Ishikawa (cell line): Measurements from ENCODE around the gene NOP58.

ENCODE experiments used
- CEBPB ChIP-seq: IDR thresholded peaks from 2 replicates; pipeline ENCODE4 v1.6.1; 2012
- CREB1 ChIP-seq: IDR thresholded peaks from 2 replicates; pipeline ENCODE4 v1.6.1; 2012; ENCODE audit warnings: low read depth
- EGR1 ChIP-seq: IDR thresholded peaks from 2 replicates; pipeline ENCODE4 v1.6.1; 2012
- EP300 ChIP-seq: IDR thresholded peaks from 2 replicates; pipeline ENCODE4 v1.6.1; 2012; ENCODE audit warnings: borderline replicate concordance
- FOXM1 ChIP-seq: IDR thresholded peaks from 2 replicates; pipeline ENCODE4 v1.6.1; 2012; ENCODE audit warnings: low read depth, borderline replicate concordance
- NFIC ChIP-seq: IDR thresholded peaks from 2 replicates; pipeline ENCODE4 v1.6.1; 2012
- RAD21 ChIP-seq: IDR thresholded peaks from 2 replicates; pipeline ENCODE4 v1.6.1; 2012; ENCODE audit warnings: low read depth
- TAF1 ChIP-seq: IDR thresholded peaks from 2 replicates; pipeline ENCODE4 v1.6.1; 2012; ENCODE audit warnings: low read depth, mild to moderate bottlenecking
- TCF12 ChIP-seq: IDR thresholded peaks from 2 replicates; pipeline ENCODE4 v1.6.1; 2012; ENCODE audit warnings: low read depth
- TEAD4 ChIP-seq: IDR thresholded peaks from 2 replicates; pipeline ENCODE4 v1.6.1; 2012
- YY1 ChIP-seq: IDR thresholded peaks from 2 replicates; pipeline ENCODE4 v1.6.1; 2012; ENCODE audit warnings: low read depth
- ZBTB7A ChIP-seq: IDR thresholded peaks from 2 replicates; pipeline ENCODE4 v1.6.1; 2012; ENCODE audit warnings: low read depth
- TF ChIP-seq, protein P1 (sequence below): IDR thresholded peaks from 2 replicates; pipeline ENCODE4 v1.6.1; 2012
- TF ChIP-seq, protein P2 (sequence below): IDR thresholded peaks from 2 replicates; pipeline ENCODE4 v1.6.1; 2012; ENCODE audit warnings: low read depth, mild to moderate bottlenecking
- TF ChIP-seq, protein P3 (sequence below): IDR thresholded peaks from 2 replicates; pipeline ENCODE4 v1.6.1; 2012

The NOP58 gene

DNA sequence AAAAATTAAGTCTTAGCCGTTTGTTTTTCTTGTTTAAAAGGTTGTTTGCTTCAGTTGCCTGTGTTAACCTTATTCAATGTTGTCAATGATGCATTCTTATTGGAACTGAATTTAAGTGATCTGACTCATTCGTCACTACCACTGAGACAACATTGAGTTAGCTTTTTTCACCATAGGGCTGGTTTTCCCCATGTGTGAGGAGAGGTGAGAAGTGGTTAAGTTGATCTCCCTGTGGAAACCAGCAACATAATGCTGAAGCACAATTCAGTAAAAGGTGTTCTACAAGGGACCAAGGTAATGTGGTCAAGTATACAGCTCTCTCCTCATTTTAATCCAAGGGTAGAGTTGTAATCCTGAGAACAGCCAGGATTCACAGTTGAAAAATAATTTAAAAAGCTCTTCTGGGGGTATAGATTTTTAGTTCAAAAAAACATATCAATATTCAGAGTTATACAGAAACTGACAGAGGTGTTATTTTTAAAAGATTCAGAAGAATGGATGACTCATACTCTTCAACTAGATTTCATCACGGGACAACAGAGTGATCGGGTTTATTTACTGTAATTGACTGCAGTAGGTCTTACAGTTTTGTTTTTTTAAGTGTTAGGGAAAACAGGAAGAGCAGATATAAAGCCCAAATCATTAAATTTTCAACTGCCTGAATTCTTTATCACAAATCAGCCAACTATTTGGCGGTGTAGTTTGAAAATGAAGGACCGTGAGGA is 12.6 kb downstream of the NOP58 start:
- TF ChIP-seq FOXM1 (no peak), NFIC (no peak), CREB1 (no peak), ZBTB7A (no peak), TAF1 (no peak), YY1 (no peak), TEAD4 (no peak), EGR1 (no peak), RAD21 (no peak)
- TF ChIP-seq, protein P1, sequence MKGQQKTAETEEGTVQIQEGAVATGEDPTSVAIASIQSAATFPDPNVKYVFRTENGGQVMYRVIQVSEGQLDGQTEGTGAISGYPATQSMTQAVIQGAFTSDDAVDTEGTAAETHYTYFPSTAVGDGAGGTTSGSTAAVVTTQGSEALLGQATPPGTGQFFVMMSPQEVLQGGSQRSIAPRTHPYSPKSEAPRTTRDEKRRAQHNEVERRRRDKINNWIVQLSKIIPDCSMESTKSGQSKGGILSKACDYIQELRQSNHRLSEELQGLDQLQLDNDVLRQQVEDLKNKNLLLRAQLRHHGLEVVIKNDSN = no peak

DNA sequence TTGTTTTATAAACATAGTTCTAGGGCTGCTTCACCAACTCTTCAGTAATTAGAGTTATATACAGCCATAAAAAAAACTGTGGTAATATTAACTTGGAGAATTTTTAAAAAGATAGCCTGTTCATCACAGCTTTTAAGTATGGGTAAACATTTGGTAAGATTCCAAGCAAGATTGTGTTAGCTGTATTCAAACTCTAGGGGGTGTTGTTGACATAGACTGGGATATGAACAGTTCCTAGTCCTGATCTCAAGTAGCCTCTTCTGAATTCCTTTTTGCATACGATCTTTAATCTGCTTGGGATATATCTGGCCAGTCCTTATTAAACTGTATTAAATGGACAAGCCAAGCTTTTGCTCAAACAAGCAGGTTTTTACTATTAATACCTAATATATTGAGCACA is 13.4 kb downstream of the NOP58 start:
- peak; percentile 49 for TF ChIP-seq RAD21
- TF ChIP-seq, protein P2, sequence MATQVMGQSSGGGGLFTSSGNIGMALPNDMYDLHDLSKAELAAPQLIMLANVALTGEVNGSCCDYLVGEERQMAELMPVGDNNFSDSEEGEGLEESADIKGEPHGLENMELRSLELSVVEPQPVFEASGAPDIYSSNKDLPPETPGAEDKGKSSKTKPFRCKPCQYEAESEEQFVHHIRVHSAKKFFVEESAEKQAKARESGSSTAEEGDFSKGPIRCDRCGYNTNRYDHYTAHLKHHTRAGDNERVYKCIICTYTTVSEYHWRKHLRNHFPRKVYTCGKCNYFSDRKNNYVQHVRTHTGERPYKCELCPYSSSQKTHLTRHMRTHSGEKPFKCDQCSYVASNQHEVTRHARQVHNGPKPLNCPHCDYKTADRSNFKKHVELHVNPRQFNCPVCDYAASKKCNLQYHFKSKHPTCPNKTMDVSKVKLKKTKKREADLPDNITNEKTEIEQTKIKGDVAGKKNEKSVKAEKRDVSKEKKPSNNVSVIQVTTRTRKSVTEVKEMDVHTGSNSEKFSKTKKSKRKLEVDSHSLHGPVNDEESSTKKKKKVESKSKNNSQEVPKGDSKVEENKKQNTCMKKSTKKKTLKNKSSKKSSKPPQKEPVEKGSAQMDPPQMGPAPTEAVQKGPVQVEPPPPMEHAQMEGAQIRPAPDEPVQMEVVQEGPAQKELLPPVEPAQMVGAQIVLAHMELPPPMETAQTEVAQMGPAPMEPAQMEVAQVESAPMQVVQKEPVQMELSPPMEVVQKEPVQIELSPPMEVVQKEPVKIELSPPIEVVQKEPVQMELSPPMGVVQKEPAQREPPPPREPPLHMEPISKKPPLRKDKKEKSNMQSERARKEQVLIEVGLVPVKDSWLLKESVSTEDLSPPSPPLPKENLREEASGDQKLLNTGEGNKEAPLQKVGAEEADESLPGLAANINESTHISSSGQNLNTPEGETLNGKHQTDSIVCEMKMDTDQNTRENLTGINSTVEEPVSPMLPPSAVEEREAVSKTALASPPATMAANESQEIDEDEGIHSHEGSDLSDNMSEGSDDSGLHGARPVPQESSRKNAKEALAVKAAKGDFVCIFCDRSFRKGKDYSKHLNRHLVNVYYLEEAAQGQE = peak; percentile 38; the same call in 1 of the 2 replicates
- TF ChIP-seq NFIC = no peak

DNA sequence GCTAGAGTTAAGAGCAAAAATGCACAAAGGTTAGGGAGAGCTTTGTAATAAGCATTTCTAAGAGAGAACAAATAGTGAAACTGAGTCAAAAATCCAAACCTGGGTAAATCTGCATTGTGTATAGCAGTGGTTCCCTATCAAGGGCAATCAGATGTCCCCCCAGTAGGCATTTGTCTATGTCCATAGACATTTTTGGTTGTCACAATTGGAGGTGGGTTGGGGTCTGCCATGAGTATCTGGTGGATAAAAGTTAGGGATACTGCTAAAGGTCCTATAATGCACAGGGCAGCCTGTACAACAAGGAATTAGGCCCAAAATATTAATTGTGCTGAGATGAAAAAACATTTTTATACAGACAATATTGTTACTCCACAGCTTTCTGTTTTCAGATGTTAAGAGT is 21.0 kb downstream of the NOP58 start:
- TF ChIP-seq ZBTB7A (no peak), TAF1 (no peak), TEAD4 (no peak), TCF12 (no peak), YY1 (no peak), NFIC (no peak), FOXM1 (no peak), RAD21 (no peak), CREB1 (no peak), CEBPB (no peak), EGR1 (no peak)
- TF ChIP-seq, protein P3, sequence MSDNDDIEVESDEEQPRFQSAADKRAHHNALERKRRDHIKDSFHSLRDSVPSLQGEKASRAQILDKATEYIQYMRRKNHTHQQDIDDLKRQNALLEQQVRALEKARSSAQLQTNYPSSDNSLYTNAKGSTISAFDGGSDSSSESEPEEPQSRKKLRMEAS = no peak
- TF ChIP-seq, protein P2 = no peak

DNA sequence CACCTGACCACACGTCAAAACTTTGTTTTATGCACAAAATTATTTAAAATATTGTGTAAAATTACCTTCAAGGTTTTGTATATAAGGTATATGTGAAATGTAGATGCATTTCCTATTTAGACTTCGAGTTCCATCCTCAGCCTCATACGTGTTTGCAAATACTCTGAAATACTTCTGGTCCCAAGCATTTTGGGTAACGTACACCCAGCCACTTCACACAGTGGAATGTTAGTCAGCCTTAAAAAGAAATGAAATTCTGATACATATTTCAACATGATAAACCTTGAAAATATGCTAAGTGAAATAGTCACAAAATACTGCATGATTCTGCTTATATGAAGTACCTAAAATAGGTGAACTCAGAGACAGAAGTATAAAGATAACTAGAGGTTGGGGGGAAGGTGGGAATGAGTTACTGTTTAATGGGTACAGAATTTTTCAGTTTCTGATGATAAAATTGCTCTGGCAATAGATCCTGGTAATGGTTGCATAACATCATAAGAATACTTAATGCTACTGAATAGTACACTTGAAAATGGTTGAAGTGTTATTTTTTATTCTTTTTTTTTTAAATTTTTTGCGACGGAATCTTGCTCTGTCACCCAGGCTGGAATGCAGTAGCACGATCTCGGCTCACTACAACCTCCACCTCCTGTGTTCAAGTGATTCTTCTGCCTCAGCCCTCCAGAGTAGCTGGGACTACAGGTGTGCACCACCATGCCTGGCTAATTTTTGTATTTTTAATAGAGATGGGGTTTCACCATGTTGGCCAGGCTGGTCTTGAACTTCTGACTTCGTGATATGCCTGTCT is 24.0 kb downstream of the NOP58 start:
- TF ChIP-seq TCF12 (no peak), RAD21 (no peak), CREB1 (no peak), FOXM1 (no peak), ZBTB7A (no peak), NFIC (no peak), YY1 (no peak), TAF1 (no peak), TEAD4 (no peak), EGR1 (no peak), CEBPB (no peak)
- TF ChIP-seq, protein P1 = no peak
- TF ChIP-seq, protein P3 = no peak
- TF ChIP-seq, protein P2 = no peak

DNA sequence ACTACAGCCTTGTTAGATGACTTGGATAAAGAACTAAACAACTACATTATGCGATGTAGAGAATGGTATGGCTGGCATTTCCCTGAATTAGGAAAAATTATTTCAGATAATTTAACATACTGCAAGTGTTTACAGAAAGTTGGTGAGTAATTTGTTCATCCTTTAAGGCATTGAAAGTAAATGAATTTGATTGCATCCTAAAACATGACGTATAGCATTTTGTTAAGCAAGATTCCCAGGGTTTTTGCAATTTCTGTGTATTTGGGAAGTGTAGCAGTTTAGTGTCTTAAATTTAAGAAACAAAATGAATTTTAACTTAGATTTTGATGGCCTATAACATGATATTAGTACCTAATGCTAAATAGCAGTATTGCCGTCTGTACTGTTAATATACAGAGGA is 24.8 kb downstream of the NOP58 start:
- no peak for TF ChIP-seq EP300
